Endothelial cell of umbilical vein (primary cell): ENCODE measurements around the gene SPON1. TPM values are rescaled to one million over a fixed set of nuclear protein-coding genes. Genes with fewer than 3 reads are reported as not detected.

Experiments
- BruUV-seq: library from RNA; stranded (reverse); fragments of 400-500 nt; replicated peaks from 2 replicates; lab custom pipeline; 2021; lab: Mats Ljungman, UMichigan
- CTCF ChIA-PET: fragments of 300-600, 350-600 bp; sonication (Branson Sonifier 250); formaldehyde crosslinking; loops from one replicate; lab custom pipeline; 2021; ENCODE audit warnings: antibody characterized with exemption, inconsistent platforms; lab: Charles Lee
- POLR2A ChIA-PET: fragments of 300-600, 350-600 bp; sonication (Branson Sonifier 250); formaldehyde crosslinking; loops from one replicate; lab custom pipeline; 2021; ENCODE audit warnings: antibody characterized with exemption, inconsistent platforms; lab: Charles Lee
- DNase-seq: peaks from one replicate; pipeline ENCODE4 v3.0.0-alpha.2; 2011; ENCODE audit warnings: low read depth, low spot score
- FAIRE-seq: peaks from 2 replicates; lab custom pipeline; 2011; peaks lifted over from hg19 to GRCh38; lab: Jason Lieb, UNC
- H2AFZ ChIP-seq: 2 replicates; pipeline ENCODE4 v1.6.0; 2012; ENCODE audit warnings: low read depth, low read length, control low read depth, inconsistent platforms
- H3K27ac ChIP-seq: 2 replicates; pipeline ENCODE4 v1.5.1; 2011; ENCODE audit warnings: low read depth, mild to moderate bottlenecking, control low read depth, low read length, moderate library complexity; ENCODE audit not compliant: insufficient read depth
- H3K27me3 ChIP-seq, 2 experiments: 2 replicates each; pipeline versions ENCODE4 v1.6.0 to v1.6.1; 2011; ENCODE audit warnings: low read length in 2 of 2, mixed read lengths in 1 of 2; ENCODE audit not compliant: control insufficient read depth in 2 of 2, insufficient read depth in 2 of 2
- H3K36me3 ChIP-seq, 2 experiments: 2 replicates in 1 of 2; 3 replicates in 1 of 2; pipeline ENCODE4 v1.5.1; 2011; ENCODE audit warnings: low read length in 2 of 2, mild to moderate bottlenecking in 1 of 2, moderate library complexity in 1 of 2; ENCODE audit not compliant: control insufficient read depth in 2 of 2, insufficient read depth in 2 of 2; ENCODE audit errors: extremely low read depth in 1 of 2
- H3K4me1 ChIP-seq: 3 replicates; pipeline ENCODE4 v1.5.1; 2011; ENCODE audit warnings: mild to moderate bottlenecking, low read length; ENCODE audit not compliant: control insufficient read depth, insufficient read depth; ENCODE audit errors: extremely low read depth
- H3K4me2 ChIP-seq: 2 replicates; pipeline ENCODE4 v1.6.1; 2011; ENCODE audit warnings: low read length, control low read depth, mixed read lengths; ENCODE audit not compliant: insufficient read depth
- H3K4me3 ChIP-seq, 3 experiments: fragments of 200-600 bp in 1 of 3; sonication (generic), shearing (Covaris generic) in 1 of 3; replicated peaks in 1 of 3; 2 replicates each; pipeline ENCODE4 v1.5.1; 2011 to 2016; ENCODE audit warnings: control low read depth in 3 of 3, low read length in 3 of 3, mild to moderate bottlenecking in 2 of 3, inconsistent platforms in 1 of 3, low read depth in 1 of 3, moderate library complexity in 1 of 3; ENCODE audit not compliant: insufficient read depth in 1 of 3
- H3K79me2 ChIP-seq: 2 replicates; pipeline ENCODE4 v1.6.0; 2012; ENCODE audit warnings: low read length, inconsistent platforms; ENCODE audit not compliant: control insufficient read depth, insufficient read depth
- H3K9ac ChIP-seq: replicated peaks from 2 replicates; pipeline ENCODE3; 2011; ENCODE audit warnings: low read length, control low read depth; ENCODE audit not compliant: insufficient read depth; ENCODE audit errors: extremely low read depth
- H3K9me1 ChIP-seq: replicated peaks from 3 replicates; pipeline ENCODE4 v1.6.0; 2011; ENCODE audit warnings: mild to moderate bottlenecking, low read length; ENCODE audit not compliant: control insufficient read depth, insufficient read depth; ENCODE audit errors: extremely low read depth
- H3K9me3 ChIP-seq: replicated peaks from 2 replicates; pipeline ENCODE4 v1.5.1; 2012; ENCODE audit warnings: low read length, inconsistent platforms; ENCODE audit not compliant: control insufficient read depth, insufficient read depth
- H4K20me1 ChIP-seq: replicated peaks from 2 replicates; pipeline ENCODE3; 2011; ENCODE audit warnings: mild to moderate bottlenecking, low read length; ENCODE audit not compliant: control insufficient read depth, insufficient read depth; ENCODE audit errors: extremely low read depth
- CTCF ChIP-seq, 2 donors: IDR thresholded peaks; 1 replicate in 1 of 2; 2 replicates in 1 of 2; pipeline ENCODE4 v1.5.1; 2011; ENCODE audit warnings: low read length in 2 of 2, mild to moderate bottlenecking in 2 of 2, moderate library complexity in 2 of 2, control low read depth in 1 of 2, inconsistent platforms in 1 of 2, low read depth in 1 of 2; ENCODE audit not compliant: insufficient read depth in 1 of 2; ENCODE audit errors: extremely low read depth in 1 of 2
- EZH2 ChIP-seq: IDR thresholded peaks from 2 replicates; pipeline ENCODE4 v1.6.1; 2012; ENCODE audit warnings: borderline replicate concordance, low read depth, mild to moderate bottlenecking, moderate library complexity, low read length, inconsistent platforms; ENCODE audit not compliant: severe bottlenecking
- FOS ChIP-seq: IDR thresholded peaks from 2 replicates; pipeline ENCODE4 v1.6.1; 2011; ENCODE audit warnings: mild to moderate bottlenecking, low read length, moderate library complexity, borderline replicate concordance; ENCODE audit not compliant: insufficient read depth
- GATA2 ChIP-seq: IDR thresholded peaks from 2 replicates; pipeline ENCODE4 v1.7.0; 2011; ENCODE audit warnings: low read depth, mild to moderate bottlenecking, moderate library complexity, mixed read lengths, low read length; ENCODE audit not compliant: insufficient read length, insufficient read depth
- JUN ChIP-seq: IDR thresholded peaks from 2 replicates; pipeline ENCODE4 v1.6.1; 2011; ENCODE audit warnings: borderline replicate concordance, low read depth; ENCODE audit not compliant: insufficient read length, insufficient read depth
- MAX ChIP-seq: IDR thresholded peaks from 2 replicates; pipeline ENCODE4 v1.6.1; 2011; ENCODE audit not compliant: insufficient read depth, insufficient read length
- MYC ChIP-seq: IDR thresholded peaks from one replicate; pipeline ENCODE4 v1.6.1; 2011; ENCODE audit warnings: mild to moderate bottlenecking, low read depth, low read length
- POLR2A ChIP-seq: IDR thresholded peaks from 2 replicates; pipeline ENCODE4 v1.6.1; 2012; ENCODE audit warnings: low read depth, mild to moderate bottlenecking, control low read depth, low read length
- POLR2AphosphoS5 ChIP-seq: IDR thresholded peaks from 2 replicates; pipeline ENCODE4 v1.6.1; 2012; ENCODE audit warnings: low read depth, mild to moderate bottlenecking, control low read depth, low read length, moderate library complexity; ENCODE audit not compliant: insufficient read depth
- dilution Hi-C: fragments of 300-500 bp; cut with MboI; formaldehyde crosslinking; loops from one replicate; pipeline ENCODE4 v1.15.0; 2019; ENCODE audit warnings: low sequenced_read_pairs; ENCODE audit not compliant: extremely low pct_ligation_motif_present
- intact Hi-C: fragments of 100-400 bp; cut with micrococcal nuclease; formaldehyde crosslinking; loops from one replicate; pipeline ENCODE4 v1.10.0; 2022
- polyA plus RNA-seq, 4 experiments: library from polyadenylated mRNA; depleted of rRNA in 3 of 4; stranded (reverse) in 3 of 4; unstranded in 1 of 4; fragments of >200 nt; gene quantifications; 2 replicates each; pipeline versions ENCODE4 v1.2.1 to v1.2.3, GENCODE V29; 2011 to 2012; ENCODE audit warnings: missing spikeins in 1 of 4
- total RNA-seq: library from RNA; stranded (reverse); gene quantifications from 2 replicates; pipeline ENCODE4 v1.2.3, GENCODE V29; 2021

SPON1 gene
- total and polyA plus RNA-seq, 2 donors (not counting 3 experiments of a cell fraction or from before 2014, with no cell fraction given), result 0.31 TPM; not detected in 1

- H3K9me1 ChIP-seq, result no peaks in the 10 kb centered on the region
- no peak for DNase-seq
- TF ChIP-seq POLR2A (no peak), EZH2 (no peak), POLR2AphosphoS5 (no peak), MYC (no peak), JUN (no peak), CTCF (IDR thresholded peaks at IDR 0.05; ENCODE audit: extremely low read depth in 1 of 2, insufficient read depth in 1 of 2, low read depth in 1 of 2, low read length in 2 of 2) (no peak), MAX (no peak), GATA2 (no peak), FOS (no peak)
- no peak overlapping the region for H2AFZ ChIP-seq
- H3K9me3 ChIP-seq, result no peaks in the 10 kb centered on the region
- H3K27me3 ChIP-seq, result peaks cover 1 to 2% of the 10 kb centered on the region in 2 experiments
- no peaks in the 10 kb centered on the region for H3K36me3 ChIP-seq
- H3K4me1 ChIP-seq, result no peaks in the 10 kb centered on the region
- no peak overlapping the region for H3K27ac ChIP-seq
- no peak overlapping the region for H3K4me3 ChIP-seq
- dilution Hi-C loops, result no loop called here
- no peaks in the 10 kb centered on the region for H4K20me1 ChIP-seq
- FAIRE-seq, result no peak
- POLR2A ChIA-PET, result no interaction called here
- no TSS peak for BruUV-seq
- CTCF ChIA-PET, result no interaction called here
- intact Hi-C loops, result no loop called here
- no peaks in the 10 kb centered on the region for H3K79me2 ChIP-seq
- H3K4me2 ChIP-seq, result no peak overlapping the region
- H3K9ac ChIP-seq, result no peak overlapping the region
Observed at GRCh38 chr11:14190992-14191778, 228.7 kb downstream of the SPON1 start.
